AG04449 (cell line): Measurements from ENCODE around the gene TMEM126B.
"Not testable (repeated sequence)": the region's sequence is repeated elsewhere in the genome, so short reads cannot be mapped to it uniquely, and the experiment has no call there.

Experiments
- CTCF ChIA-PET: fragments of 350-600 bp; formaldehyde crosslinking; extraction: SDS; loops from one replicate; lab custom pipeline; 2021; ENCODE audit warnings: antibody characterized with exemption; lab: Yijun Ruan, JAX
- POLR2A ChIA-PET: fragments of 400-600, 350-600 bp; formaldehyde crosslinking; extraction: SDS; loops from one replicate; lab custom pipeline; 2020; ENCODE audit warnings: antibody characterized with exemption, inconsistent platforms; lab: Yijun Ruan, JAX
- DNase-seq: peaks from one replicate; pipeline ENCODE4 v3.0.0-alpha.2; 2010; ENCODE audit warnings: low read depth, low spot score
- H3K4me3 ChIP-seq: 2 replicates; pipeline ENCODE4 v1.5.1; 2011; ENCODE audit warnings: low read depth, mild to moderate bottlenecking, control low read depth, low read length
- CTCF ChIP-seq: IDR thresholded peaks from one replicate; pipeline ENCODE4 v1.5.1; 2011; ENCODE audit warnings: mild to moderate bottlenecking, moderate library complexity, low read length, control low read depth, inconsistent platforms; ENCODE audit not compliant: insufficient read depth; ENCODE audit errors: missing control alignments

TMEM126B gene

GRCh38 chr11:85599083-85599482 lies 29.3 kb upstream of the TMEM126B start:
- DNase-seq = no peak
- ChIA-PET CTCF (no interaction called here), POLR2A (no interaction called here)
- no peak for TF ChIP-seq CTCF
- no peak overlapping the region for H3K4me3 ChIP-seq

- DNase-seq = no peak
- ChIA-PET CTCF (interaction anchor here (0.9 to 1.1 kb wide), 2 partner anchors 8 to 13 kb away, joined by 3 to 4 read pairs; no protein-coding TSS in a partner anchor), POLR2A (no interaction called here)
- no peak overlapping the region for H3K4me3 ChIP-seq
- TF ChIP-seq CTCF = no peak
These were observed 25.7 kb upstream of the TMEM126B start for GRCh38 chr11:85602526-85603213.

DNA sequence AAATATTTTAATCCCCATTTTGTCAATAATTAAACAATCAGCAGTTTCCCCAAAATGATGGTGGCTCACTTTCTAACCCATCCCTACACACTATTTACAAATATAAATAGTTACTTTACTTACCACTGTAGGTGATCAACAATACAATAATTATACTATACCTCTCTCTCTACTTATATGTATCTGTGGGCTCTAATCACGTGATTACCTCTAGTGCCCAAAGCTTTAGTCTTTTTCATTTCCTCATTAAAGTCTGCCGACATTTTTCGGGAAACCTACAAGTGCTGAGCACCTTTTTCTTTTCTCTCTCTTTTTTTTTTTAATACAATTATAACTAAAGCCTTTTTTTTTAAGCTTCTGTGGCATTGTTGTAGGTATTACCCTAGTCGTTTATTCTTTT lies 25.2 kb upstream of the TMEM126B start:
- TF ChIP-seq CTCF = no peak
- POLR2A ChIA-PET = no interaction called here
- H3K4me3 ChIP-seq = no peak overlapping the region
- CTCF ChIA-PET = interaction anchor here (0.9 to 1.1 kb wide), 2 partner anchors 8 to 13 kb away, joined by 3 to 4 read pairs; no protein-coding TSS in a partner anchor
- no peak for DNase-seq

- CTCF ChIA-PET, H3K4me3 ChIP-seq, POLR2A ChIA-PET, DNase-seq: not testable (repeated sequence)
These were observed 22.2 kb upstream of the TMEM126B start for GRCh38 chr11:85606237-85606636.

DNA sequence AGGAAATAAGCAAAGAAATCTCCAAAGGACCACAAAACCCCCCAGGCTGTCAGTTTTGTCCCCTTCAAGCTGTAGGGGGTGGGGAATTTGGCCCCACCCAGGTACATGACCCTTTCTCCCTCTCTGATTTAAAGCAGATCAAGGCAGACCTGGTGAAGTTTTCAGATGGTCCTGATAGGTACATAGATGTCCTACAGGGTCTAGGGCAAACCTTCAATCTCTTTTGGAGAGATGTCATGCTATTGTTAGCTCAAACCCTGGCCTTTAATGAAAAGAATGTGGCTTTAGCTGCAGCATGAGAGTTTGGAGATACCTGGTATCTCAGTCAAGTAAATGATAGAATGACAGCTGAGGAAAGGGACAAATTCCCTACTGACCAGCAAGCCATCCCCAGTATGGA lies 19.8 kb upstream of the TMEM126B start:
- H3K4me3 ChIP-seq, DNase-seq, POLR2A ChIA-PET, CTCF ChIA-PET: not testable (repeated sequence)

- CTCF ChIA-PET, DNase-seq, POLR2A ChIA-PET, H3K4me3 ChIP-seq: not testable (repeated sequence)
These were observed 19.1 kb upstream of the TMEM126B start for GRCh38 chr11:85609286-85609685.

DNA sequence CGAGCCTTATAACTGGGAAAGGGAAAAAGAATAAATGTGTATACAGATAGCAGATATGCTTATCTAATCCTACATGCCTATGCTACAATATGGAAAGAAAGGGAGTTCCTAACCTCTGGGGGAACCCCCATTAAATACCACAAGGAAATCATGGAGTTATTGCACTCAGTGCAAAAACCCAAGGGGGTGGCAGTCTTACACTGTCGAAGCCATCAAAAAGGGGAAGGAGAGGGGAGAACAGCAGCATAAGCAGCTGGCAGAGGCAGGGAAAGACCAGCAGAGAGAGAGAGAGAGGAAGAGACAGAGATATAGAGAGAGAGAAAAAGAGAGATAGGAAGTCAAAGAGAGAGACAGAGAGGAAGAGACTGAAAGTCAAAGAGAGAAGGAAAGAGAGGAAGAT lies 16.8 kb upstream of the TMEM126B start:
- H3K4me3 ChIP-seq, CTCF ChIA-PET, DNase-seq, POLR2A ChIA-PET: not testable (repeated sequence)

DNA sequence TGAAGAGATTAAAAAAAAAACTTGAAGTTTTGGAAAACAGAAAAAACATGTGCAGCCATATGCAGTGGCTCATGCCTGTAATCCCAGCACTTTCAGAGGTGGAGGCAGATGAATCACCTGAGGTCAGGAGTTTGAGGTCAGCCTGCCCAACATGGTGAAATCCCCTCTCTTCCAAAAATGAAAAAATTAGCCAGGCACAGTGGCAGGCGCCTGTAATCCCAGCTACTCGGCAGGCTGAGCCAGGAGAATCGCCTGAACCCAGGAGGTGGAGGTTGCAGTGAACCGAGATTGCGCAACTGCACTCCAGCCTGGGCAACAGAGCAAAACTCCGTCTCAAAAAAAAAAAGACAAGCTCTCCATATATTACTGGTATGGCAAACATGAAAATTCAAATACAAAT lies 8.9 kb upstream of the TMEM126B start:
- ChIA-PET CTCF (no interaction called here), POLR2A (no interaction called here)
- no peak for DNase-seq
- no peak overlapping the region for H3K4me3 ChIP-seq
- TF ChIP-seq CTCF = no peak
